ENCODE measurements around the gene PEPD.

DNA sequence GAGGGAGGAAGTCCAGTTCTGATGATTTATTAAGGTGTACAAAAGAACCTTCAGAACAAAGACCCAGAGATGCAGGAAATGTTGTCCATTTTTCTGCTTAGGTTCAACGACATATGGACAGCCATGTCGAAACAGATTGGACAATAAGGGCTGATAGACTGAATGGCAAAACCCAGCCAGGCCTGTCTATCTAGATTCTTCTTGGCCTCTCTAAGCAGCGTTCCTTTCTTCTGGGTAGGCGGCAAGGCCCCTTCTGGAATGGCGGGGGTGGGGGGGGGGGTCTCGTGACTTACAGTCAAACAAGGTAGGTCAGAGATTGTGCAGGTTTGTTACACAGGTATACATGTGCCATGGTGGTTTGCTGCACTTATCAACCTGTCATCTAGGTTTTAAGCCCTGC is 39.7 kb upstream of the PEPD start:
- TF ChIP-seq, protein P1, sequence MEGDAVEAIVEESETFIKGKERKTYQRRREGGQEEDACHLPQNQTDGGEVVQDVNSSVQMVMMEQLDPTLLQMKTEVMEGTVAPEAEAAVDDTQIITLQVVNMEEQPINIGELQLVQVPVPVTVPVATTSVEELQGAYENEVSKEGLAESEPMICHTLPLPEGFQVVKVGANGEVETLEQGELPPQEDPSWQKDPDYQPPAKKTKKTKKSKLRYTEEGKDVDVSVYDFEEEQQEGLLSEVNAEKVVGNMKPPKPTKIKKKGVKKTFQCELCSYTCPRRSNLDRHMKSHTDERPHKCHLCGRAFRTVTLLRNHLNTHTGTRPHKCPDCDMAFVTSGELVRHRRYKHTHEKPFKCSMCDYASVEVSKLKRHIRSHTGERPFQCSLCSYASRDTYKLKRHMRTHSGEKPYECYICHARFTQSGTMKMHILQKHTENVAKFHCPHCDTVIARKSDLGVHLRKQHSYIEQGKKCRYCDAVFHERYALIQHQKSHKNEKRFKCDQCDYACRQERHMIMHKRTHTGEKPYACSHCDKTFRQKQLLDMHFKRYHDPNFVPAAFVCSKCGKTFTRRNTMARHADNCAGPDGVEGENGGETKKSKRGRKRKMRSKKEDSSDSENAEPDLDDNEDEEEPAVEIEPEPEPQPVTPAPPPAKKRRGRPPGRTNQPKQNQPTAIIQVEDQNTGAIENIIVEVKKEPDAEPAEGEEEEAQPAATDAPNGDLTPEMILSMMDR (IDR thresholded peaks at IDR 0.05; ENCODE audit: poor library complexity, severe bottlenecking), result no peak
- no peak for TF ChIP-seq SMC3 (conservative IDR thresholded peaks at IDR 0.05; ENCODE audit: poor library complexity)
- TF ChIP-seq, protein P2, sequence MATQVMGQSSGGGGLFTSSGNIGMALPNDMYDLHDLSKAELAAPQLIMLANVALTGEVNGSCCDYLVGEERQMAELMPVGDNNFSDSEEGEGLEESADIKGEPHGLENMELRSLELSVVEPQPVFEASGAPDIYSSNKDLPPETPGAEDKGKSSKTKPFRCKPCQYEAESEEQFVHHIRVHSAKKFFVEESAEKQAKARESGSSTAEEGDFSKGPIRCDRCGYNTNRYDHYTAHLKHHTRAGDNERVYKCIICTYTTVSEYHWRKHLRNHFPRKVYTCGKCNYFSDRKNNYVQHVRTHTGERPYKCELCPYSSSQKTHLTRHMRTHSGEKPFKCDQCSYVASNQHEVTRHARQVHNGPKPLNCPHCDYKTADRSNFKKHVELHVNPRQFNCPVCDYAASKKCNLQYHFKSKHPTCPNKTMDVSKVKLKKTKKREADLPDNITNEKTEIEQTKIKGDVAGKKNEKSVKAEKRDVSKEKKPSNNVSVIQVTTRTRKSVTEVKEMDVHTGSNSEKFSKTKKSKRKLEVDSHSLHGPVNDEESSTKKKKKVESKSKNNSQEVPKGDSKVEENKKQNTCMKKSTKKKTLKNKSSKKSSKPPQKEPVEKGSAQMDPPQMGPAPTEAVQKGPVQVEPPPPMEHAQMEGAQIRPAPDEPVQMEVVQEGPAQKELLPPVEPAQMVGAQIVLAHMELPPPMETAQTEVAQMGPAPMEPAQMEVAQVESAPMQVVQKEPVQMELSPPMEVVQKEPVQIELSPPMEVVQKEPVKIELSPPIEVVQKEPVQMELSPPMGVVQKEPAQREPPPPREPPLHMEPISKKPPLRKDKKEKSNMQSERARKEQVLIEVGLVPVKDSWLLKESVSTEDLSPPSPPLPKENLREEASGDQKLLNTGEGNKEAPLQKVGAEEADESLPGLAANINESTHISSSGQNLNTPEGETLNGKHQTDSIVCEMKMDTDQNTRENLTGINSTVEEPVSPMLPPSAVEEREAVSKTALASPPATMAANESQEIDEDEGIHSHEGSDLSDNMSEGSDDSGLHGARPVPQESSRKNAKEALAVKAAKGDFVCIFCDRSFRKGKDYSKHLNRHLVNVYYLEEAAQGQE (IDR thresholded peaks at IDR 0.05; ENCODE audit: borderline replicate concordance), result no peak
- no peak for TF ChIP-seq EZH2 (IDR thresholded peaks at IDR 0.05; ENCODE audit: borderline replicate concordance, insufficient read depth, low read length, poor library complexity, severe bottlenecking)
- TF ChIP-seq MXI1 (conservative IDR thresholded peaks at IDR 0.05; ENCODE audit: poor library complexity, severe bottlenecking), result no peak
- no peak for TF ChIP-seq EP300 (conservative IDR thresholded peaks at IDR 0.05; ENCODE audit: poor library complexity, severe bottlenecking)
- no peak for TF ChIP-seq TAF1 (IDR thresholded peaks at IDR 0.05; ENCODE audit: low read depth)
- no peak for TF ChIP-seq POLR2AphosphoS5 (IDR thresholded peaks at IDR 0.05)
